WERI-Rb-1 (cell line): ENCODE data around the gene CDK18.

ENCODE experiments used
- DNase-seq: peaks from one replicate; pipeline ENCODE4 v3.0.0-alpha.2; 2020
- H3K27ac ChIP-seq: fragments of 250-450 bp; sonication (Bioruptor Pico); 2 replicates; pipeline ENCODE4 v1.5.1; 2020; ENCODE audit warnings: mild to moderate bottlenecking, moderate library complexity
- H3K27me3 ChIP-seq: fragments of 250-450 bp; sonication (Bioruptor Pico); 2 replicates; pipeline ENCODE4 v1.5.1; 2021; ENCODE audit warnings: mild to moderate bottlenecking, low read depth, moderate library complexity; ENCODE audit not compliant: insufficient read depth, severe bottlenecking
- H3K36me3 ChIP-seq: fragments of 250-450 bp; sonication (Bioruptor Pico); 2 replicates; pipeline ENCODE4 v1.5.1; 2020; ENCODE audit warnings: mild to moderate bottlenecking, moderate library complexity
- H3K4me3 ChIP-seq: 2 replicates; pipeline ENCODE4 v1.5.1; 2011; ENCODE audit warnings: low read depth, mild to moderate bottlenecking, control low read depth, low read length
- H3K9me3 ChIP-seq: fragments of 250-450 bp; sonication (Bioruptor Pico); 2 replicates; pipeline ENCODE4 v1.5.1; 2021; ENCODE audit warnings: mild to moderate bottlenecking, moderate library complexity; ENCODE audit not compliant: severe bottlenecking
- CTCF ChIP-seq: IDR thresholded peaks from 2 replicates; pipeline ENCODE4 v1.5.1; 2011; ENCODE audit warnings: low read depth, mild to moderate bottlenecking, control low read depth, inconsistent platforms, low read length

Gene CDK18

GRCh38 chr1:205510951-205511330, 6.5 kb downstream of the CDK18 start:
- no peak overlapping the region for H3K27ac ChIP-seq

DNA sequence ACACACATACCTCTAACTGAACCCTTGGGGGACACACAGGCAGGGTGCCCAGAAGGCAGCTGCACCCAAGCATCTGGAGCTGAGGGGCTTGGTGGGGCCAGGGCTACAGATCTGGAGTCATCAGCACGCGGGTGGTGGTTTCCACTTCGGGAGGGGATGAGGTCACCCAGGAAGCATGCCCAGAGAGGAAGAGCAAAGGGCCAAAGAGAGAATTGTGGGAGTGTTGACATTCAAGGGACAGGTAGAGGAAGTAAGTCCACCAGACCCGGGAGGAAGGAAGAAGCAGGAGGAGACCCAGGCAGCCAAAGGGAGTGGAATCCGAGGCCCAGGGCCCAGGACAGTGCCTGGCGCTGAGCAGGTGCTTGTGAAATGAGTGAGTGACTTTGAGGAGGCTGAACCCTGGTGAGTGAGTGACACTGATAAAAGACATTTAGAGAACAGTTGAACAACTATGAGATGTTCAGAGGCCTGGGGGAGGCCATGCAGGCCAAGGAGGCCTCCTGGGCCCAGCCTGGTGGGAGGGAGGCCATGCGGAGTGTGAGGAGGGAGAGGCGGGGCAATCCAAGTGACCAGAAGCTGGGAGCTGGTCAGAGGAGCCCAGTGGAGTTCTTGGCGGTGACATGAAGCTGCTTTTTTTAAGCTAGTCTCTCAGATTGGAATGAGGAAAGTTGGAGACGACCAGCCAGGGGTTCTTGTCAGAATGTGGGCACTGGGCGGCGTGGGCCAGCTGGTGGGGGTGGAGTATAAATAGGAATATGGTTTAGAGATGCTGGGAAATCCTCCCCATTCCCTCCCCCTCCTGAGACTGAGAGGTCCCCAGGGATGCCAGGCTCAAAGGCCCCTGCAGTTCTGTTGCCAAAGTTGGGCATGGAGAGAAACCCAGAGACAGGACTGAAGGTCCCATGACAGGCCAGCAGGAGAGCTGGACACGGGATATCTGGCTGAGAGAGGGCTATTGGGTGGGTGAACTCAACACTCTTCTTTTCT, 7.9 kb downstream of the CDK18 start:
- no peak for DNase-seq
- no peaks in the 10 kb centered on the region for H3K27me3 ChIP-seq
- H3K36me3 ChIP-seq: no peaks in the 10 kb centered on the region
- no peak overlapping the region for H3K4me3 ChIP-seq
- TF ChIP-seq CTCF: no peak
- H3K27ac ChIP-seq: no peak overlapping the region
- no peaks in the 10 kb centered on the region for H3K9me3 ChIP-seq

More at GRCh38 chr1:205510951-205511330, 6.5 kb downstream of the CDK18 start:
- no peak overlapping the region for H3K4me3 ChIP-seq
- H3K27me3 ChIP-seq: no peaks in the 10 kb centered on the region
- TF ChIP-seq CTCF: no peak
- H3K36me3 ChIP-seq: no peaks in the 10 kb centered on the region
- no peaks in the 10 kb centered on the region for H3K9me3 ChIP-seq
- no peak for DNase-seq

DNA sequence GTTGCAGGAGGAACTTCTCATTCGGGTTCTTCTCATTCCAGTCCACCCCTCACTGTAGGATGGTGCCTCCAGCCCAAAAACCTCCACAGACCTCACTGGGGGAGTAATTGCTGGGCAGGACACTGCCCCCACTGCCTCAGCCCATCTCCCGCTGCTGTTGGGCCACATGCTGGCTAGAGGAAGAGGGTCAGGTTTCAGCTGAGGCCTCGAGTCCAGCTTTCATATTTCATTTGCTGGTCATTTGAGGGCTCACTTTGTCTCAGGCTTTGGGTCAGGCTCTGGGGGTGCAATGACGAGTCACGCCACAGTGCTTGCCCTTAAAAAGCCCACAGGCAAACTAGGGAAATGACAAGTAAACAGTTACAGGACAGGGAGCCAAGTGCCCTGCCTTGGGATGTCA, 9.3 kb downstream of the CDK18 start:
- no peak for DNase-seq

DNA sequence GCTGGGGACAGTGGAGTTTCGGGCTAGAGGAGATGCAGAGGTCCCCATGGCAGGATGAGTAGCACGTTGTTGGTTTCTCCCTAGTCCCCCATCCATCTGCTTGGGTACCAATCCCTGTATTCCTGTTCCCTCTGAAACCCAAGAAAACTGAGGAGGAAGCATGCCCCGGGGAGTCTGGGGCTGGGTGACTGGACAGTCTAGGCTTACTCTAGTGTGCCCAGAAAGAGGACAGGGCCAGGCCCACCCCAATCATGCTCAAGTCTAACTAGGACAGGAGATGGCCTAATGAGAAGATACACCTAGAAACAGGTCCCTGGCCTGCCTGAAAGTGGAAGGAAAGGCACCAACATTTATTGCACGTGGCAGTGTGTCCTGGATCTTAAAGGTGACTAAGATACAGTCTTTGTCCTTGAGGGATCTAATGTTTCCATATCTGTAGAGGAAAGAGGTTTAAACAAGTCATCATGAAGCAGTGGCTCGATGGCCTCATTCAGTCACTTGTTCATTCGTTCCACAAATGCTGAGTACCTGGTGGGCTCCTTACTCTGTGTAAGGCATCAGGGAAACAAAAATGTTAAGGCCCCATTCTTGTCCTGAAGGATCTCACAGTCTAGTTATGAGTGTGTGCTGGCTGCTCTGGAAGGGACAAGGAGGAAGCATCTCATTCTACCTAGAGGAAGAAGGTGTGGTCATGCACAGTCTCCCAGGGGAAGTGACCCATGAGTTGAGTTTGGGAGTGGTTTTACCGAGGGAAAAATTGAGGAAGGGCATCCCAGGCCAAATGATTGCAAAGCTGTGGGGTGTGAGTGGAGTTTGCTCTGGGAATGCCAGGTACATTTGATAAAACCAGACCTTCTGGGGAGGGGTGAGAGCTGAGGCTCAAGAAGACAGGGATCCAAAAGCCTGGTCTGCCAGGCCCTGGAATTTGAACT, 10.0 kb downstream of the CDK18 start:
- no peak overlapping the region for H3K4me3 ChIP-seq
- no peak for DNase-seq
- no peaks in the 10 kb centered on the region for H3K36me3 ChIP-seq
- TF ChIP-seq CTCF: no peak
- no peaks in the 10 kb centered on the region for H3K27me3 ChIP-seq
- H3K27ac ChIP-seq: no peak overlapping the region
- H3K9me3 ChIP-seq: no peaks in the 10 kb centered on the region

More for the DNA sequence above, 9.3 kb downstream of the CDK18 start:
- no peaks in the 10 kb centered on the region for H3K9me3 ChIP-seq
- no peak for TF ChIP-seq CTCF
- H3K27me3 ChIP-seq: no peaks in the 10 kb centered on the region
- no peak overlapping the region for H3K4me3 ChIP-seq
- no peaks in the 10 kb centered on the region for H3K36me3 ChIP-seq
- H3K27ac ChIP-seq: no peak overlapping the region

- TF ChIP-seq CTCF: no peak
- no peak for DNase-seq
- no peaks in the 10 kb centered on the region for H3K27me3 ChIP-seq
- no peaks in the 10 kb centered on the region for H3K36me3 ChIP-seq
- H3K27ac ChIP-seq: no peak overlapping the region
- no peak overlapping the region for H3K4me3 ChIP-seq
- no peaks in the 10 kb centered on the region for H3K9me3 ChIP-seq
Observed at GRCh38 chr1:205515781-205516253, 11.3 kb downstream of the CDK18 start.
